Fibroblast of peridontal ligament (primary cell): Measurements from ENCODE around the gene HAUS1.
"Not testable (repeated sequence)": the region's sequence is repeated elsewhere in the genome, so short reads cannot be mapped to it uniquely, and the experiment has no call there.

Source experiments
- DNase-seq: peaks from one replicate; pipeline ENCODE4 v3.0.0-alpha.2; 2010; ENCODE audit errors: extremely low read depth

The HAUS1 gene

GRCh38 chr18:46156843-46157242 lies 52.7 kb downstream of the HAUS1 start:
- DNase-seq: no peak

GRCh38 chr18:46158499-46158898 lies 54.3 kb downstream of the HAUS1 start:
- peak; percentile 8 for DNase-seq

- DNase-seq: no peak
These were observed 56.0 kb downstream of the HAUS1 start for GRCh38 chr18:46160050-46160798.

- DNase-seq: not testable (repeated sequence)
These were observed 56.7 kb downstream of the HAUS1 start for GRCh38 chr18:46160840-46161239.

GRCh38 chr18:46161703-46162396 lies 57.7 kb downstream of the HAUS1 start:
- DNase-seq: no peak

- no peak for DNase-seq
These were observed 58.9 kb downstream of the HAUS1 start for GRCh38 chr18:46163091-46163490.

GRCh38 chr18:46163941-46164499 lies 59.8 kb downstream of the HAUS1 start:
- no peak for DNase-seq

- DNase-seq: not testable (repeated sequence)
These were observed 60.3 kb downstream of the HAUS1 start for GRCh38 chr18:46164502-46164901.

- no peak for DNase-seq
These were observed 60.7 kb downstream of the HAUS1 start for GRCh38 chr18:46164920-46165319.

- DNase-seq: no peak
These were observed 62.2 kb downstream of the HAUS1 start for GRCh38 chr18:46166261-46166970.

GRCh38 chr18:46167971-46168370 lies 63.8 kb downstream of the HAUS1 start:
- no peak for DNase-seq

- DNase-seq: peak; percentile 64
These were observed 65.3 kb downstream of the HAUS1 start for GRCh38 chr18:46169464-46169941.

- no peak for DNase-seq
These were observed 67.1 kb downstream of the HAUS1 start for GRCh38 chr18:46171331-46171730.

GRCh38 chr18:46173393-46174341 lies 69.5 kb downstream of the HAUS1 start:
- DNase-seq: peak; percentile 86

- DNase-seq: no peak
These were observed 70.3 kb downstream of the HAUS1 start for GRCh38 chr18:46174342-46175041.

- no peak for DNase-seq
These were observed 71.8 kb downstream of the HAUS1 start for GRCh38 chr18:46176001-46176400.
